GM10266 (cell line): ENCODE measurements around the gene RXFP4.
"Not testable (repeated sequence)": the region's sequence is repeated elsewhere in the genome, so short reads cannot be mapped to it uniquely, and the experiment has no call there.

ENCODE experiments used
- DNase-seq: peaks from one replicate; pipeline ENCODE4 v3.0.0; 2012; ENCODE audit errors: extremely low spot score
- TF ChIP-seq, protein P1 (sequence below): IDR thresholded peaks from 2 replicates; pipeline ENCODE4 v1.5.1; 2012; ENCODE audit warnings: mild to moderate bottlenecking, low read depth; ENCODE audit not compliant: control insufficient read depth, insufficient read depth; ENCODE audit errors: missing control alignments

RXFP4 gene

GRCh38 chr1:155940993-155941844 is at the start of gene RXFP4:
Gene RXFP4, plus strand, starts transcription at chr1:155941638. Its CDS starts 72 bp downstream, at chr1:155941710.
- TF ChIP-seq, protein P1, sequence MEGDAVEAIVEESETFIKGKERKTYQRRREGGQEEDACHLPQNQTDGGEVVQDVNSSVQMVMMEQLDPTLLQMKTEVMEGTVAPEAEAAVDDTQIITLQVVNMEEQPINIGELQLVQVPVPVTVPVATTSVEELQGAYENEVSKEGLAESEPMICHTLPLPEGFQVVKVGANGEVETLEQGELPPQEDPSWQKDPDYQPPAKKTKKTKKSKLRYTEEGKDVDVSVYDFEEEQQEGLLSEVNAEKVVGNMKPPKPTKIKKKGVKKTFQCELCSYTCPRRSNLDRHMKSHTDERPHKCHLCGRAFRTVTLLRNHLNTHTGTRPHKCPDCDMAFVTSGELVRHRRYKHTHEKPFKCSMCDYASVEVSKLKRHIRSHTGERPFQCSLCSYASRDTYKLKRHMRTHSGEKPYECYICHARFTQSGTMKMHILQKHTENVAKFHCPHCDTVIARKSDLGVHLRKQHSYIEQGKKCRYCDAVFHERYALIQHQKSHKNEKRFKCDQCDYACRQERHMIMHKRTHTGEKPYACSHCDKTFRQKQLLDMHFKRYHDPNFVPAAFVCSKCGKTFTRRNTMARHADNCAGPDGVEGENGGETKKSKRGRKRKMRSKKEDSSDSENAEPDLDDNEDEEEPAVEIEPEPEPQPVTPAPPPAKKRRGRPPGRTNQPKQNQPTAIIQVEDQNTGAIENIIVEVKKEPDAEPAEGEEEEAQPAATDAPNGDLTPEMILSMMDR, result no peak
- DNase-seq, result no peak

DNA sequence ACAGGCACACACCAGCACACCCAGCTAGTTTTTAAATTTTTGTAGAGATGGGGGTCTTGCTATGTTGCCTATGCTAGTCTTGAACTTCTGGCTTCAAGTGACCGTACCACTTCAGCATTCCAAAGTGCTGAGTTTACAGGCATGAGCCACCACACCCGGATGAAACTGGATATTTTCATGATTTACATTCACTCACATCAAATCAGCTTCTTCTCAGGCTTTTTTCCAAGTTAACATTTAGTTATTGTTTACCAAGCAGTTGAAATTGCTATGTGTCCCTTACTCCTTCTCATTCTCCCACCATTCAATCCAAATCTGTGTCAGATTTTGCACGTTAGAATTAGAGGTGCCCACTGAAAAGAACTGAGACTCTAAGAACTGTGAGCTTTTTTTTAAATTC is 48.6 kb upstream of the RXFP4 start:
- DNase-seq, result no peak
- TF ChIP-seq, protein P1, result no peak

- TF ChIP-seq, protein P1, result no peak
- no peak for DNase-seq
Measured at GRCh38 chr1:155893389-155894142, 47.9 kb upstream of the RXFP4 start.

DNA sequence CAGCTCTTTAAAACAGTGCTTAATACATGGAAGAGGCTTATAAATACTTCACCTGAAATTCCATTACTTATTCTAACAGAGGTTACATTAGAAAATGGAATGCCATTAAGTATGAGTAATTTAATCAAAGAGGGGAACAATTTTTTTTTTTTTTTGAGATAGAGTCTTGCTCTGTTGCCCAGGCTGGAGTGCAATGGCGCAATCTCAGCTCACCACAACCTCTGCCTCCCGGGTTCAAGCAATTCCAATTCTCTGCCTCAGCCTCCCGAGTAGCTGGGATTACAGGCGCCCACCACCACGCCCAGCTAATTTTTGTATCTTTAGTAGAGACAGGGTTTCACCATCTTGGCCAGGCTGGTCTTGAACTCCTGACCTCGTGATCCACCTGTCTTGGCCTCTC is 45.8 kb upstream of the RXFP4 start:
- DNase-seq, result not testable (repeated sequence)

GRCh38 chr1:155896476-155896875 is 45.0 kb upstream of the RXFP4 start:
- DNase-seq, result not testable (repeated sequence)

GRCh38 chr1:155897746-155898145 is 43.7 kb upstream of the RXFP4 start:
- DNase-seq, result no peak
- TF ChIP-seq, protein P1, result no peak

DNA sequence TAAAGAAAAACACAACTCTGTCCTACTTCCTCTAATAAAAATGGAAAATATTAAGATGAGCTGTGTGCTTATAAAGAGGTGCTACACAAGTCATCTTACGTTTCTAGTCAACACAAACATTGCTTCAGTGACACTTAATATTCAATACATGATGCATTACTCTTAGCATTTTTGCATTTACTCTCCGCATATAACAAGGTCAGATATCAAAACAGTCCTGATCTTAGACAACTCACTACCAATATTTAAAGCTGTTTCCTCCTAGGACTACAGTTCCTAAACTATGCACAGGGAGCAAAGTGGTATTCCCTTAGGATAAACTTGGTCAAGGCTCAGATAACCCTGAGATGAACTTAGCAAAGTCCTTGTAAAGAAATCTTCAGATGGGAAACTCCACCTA is 42.5 kb upstream of the RXFP4 start:
- TF ChIP-seq, protein P1, result no peak
- no peak for DNase-seq

- no peak for DNase-seq
- TF ChIP-seq, protein P1, result no peak
Measured at GRCh38 chr1:155899683-155900082, 41.8 kb upstream of the RXFP4 start.
